HL-60/S4 (cell line): ENCODE measurements around the gene PAK3.

Experiments
- in situ Hi-C: fragments of 300-500 bp; cut with MboI; formaldehyde crosslinking; loops from 2 replicates; pipeline ENCODE4 v1.14.3; 2022; ENCODE audit warnings: low sequenced_read_pairs

PAK3 gene

DNA sequence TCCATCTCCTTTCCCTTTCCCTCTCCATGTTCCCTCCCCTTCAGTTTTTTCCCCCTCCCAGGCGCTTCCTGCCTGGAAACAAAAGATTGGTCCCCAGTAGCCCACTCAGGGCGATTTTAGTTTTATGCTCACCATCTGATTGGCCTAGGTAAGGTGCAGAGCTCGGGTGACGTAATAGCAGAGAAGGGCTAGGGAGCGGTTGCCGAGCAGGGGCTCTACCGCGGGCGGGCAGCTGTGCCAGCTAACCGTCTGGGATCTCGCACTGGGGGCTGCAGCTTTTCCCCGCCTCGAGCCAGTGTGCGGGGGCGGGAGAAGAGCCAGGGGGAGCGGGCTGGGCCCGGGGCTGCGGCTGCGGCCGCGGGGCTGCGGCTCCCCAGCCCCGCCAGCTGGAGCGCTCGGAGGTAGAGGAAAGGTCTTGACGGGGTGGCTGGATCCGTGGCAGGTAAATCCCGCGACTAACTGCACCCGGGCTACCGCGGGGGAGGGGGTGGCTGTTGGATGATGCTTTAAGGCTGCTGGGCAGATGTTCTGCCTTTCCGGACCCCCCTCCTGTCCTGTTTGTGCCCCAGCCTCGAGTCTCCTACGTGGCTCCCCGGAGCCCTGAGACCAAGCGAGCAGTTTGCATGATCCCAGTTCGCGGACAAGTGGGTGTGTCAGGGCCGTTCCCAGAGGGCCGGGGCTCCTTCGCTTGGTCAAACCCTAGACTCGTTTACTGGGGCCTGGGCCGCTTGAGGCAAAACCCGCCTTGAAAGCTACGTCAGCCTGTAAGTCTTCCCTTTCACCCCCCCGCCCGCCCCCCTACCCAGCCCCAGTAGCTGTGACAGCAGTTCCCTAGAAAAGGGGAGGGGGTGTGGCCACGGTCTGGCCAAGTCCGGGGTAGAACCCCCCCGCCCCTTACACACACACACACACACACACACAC, at the start of gene PAK3:
Gene PAK3, plus strand, starts transcription at position 218 of the 922 bp plus-strand sequence. CDS start 26,913 bp downstream, outside the sequence.
- in situ Hi-C loops, result no loop called here

DNA sequence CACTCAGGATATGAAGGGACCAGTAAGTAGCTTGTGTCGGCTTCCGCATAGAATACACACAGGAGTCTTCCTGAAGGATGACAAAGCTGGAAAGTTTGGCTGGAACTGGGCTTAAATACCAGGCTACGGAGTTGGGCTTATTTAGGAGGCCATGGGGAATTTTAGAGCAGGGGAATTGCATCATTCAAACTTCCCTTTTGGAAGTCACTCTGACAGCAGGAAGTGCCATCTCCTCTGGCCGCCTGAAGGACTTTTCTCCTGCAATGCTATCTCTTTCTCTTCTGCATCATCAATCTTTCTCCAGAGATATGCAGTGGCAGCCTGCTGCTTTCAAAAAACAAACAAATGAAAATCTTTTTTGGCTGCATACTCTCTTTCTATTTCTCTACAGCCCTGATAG, 48.4 kb upstream of the PAK3 start:
- in situ Hi-C loops, result no loop called here

DNA sequence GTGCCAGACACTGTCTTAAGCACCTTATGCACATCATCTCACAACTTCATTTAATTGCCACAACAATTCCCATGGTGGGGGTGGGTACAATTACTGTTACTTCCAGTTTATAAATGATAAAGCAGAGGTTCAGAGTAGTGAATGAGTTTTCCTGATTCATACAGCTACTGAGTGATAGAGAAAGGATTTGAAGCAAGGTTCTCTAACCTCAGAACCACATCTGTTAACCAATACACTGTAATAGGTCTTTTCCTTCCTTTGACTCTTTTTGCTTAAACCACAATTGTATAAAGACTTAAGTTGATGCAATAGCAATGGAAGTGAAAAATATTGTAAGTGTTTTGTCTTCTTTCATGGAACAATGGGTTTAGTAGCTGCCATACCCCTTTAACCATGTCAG, 43.5 kb upstream of the PAK3 start:
- in situ Hi-C loops, result no loop called here

DNA sequence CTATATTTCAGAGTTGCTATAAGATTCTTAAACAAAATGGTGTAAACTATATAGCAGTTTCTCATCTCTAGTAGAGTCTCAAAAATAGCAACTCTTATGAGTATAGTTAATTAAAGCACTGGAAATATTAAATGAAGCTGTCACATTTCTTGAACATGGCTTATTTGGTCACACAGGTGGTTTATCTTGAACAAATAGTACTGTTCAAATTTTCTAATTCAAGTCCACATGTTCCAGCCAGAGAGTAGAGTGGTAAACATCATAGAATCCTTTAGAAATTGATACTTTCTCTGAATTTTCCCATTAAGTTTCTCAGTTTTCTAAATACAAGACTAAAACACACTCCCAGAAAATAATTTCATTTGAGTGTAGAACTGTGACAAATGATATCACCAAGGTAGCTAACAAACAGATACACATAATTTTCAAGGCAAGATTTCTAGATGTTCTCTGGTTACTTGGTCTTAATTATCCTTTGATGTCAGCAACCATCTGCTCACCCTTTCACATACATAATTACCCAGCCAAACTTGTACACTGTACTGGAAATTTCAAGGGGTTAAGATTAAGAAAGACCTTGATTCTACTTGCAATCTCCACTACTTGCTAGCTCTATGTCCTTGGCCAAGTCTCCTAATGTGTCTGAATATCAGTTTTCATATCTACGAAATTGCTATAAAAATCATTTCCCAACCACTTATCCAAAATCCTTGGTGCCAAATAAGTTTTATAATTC, 24.3 kb upstream of the PAK3 start:
- in situ Hi-C loops, result no loop called here

DNA sequence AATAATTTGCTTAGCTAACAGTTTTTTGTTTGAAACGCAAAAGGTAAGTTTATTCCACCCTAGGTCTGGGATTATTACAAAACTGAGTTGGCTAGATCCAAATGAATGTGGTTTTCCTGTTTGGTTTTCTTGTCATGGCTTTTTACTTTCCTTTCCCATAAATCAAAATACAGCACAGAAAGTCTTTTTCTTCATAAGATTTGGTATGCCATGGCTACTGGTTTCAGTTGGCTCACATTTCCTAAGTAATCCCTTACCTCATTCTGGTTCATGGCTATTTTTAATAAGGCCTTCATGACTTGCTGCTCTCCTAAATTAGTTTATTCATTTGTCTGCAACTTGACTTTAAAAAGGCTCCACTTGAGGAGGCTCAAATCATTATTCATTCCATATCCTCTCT, 12.9 kb upstream of the PAK3 start:
- in situ Hi-C loops, result no loop called here

DNA sequence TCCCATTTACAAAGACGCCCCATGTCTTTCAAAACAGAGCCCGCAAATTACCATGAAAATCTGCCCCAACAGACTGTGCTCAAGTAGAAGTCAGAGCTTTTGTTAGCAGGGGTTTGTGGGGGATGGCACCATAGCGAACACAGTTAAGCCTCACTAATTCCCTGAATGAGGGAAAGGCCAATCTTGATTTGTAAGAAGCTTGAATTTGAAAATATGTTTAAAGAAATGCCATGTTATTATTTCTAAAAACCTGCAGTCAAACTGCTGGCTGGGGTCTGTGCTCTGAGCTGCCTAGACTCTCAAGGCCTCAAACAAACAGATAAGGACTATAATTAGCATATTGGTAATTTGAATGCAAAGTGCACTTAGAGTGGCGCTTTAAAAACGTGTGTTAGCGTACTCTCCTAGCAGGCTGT, 9.4 kb upstream of the PAK3 start:
- in situ Hi-C loops, result no loop called here

DNA sequence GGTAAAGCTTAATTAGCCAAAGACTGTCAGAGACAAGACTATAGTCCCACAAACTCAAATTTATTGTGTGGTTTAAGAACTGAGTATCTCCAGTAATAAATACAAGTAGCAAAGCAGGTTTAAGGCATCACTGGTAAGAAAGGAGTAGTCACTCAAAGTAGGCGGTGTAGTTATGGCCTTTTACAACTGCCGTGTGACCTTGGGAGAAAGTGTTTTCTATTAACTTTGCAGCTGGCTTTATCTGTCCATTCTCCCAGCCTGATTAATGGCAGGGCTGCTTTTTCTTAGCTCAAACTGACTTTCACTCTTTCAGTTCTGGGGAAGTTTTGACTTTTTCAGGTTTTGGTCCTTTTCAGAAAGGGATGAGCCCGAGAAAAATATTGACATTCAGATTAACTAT, 7.4 kb upstream of the PAK3 start:
- in situ Hi-C loops, result no loop called here

DNA sequence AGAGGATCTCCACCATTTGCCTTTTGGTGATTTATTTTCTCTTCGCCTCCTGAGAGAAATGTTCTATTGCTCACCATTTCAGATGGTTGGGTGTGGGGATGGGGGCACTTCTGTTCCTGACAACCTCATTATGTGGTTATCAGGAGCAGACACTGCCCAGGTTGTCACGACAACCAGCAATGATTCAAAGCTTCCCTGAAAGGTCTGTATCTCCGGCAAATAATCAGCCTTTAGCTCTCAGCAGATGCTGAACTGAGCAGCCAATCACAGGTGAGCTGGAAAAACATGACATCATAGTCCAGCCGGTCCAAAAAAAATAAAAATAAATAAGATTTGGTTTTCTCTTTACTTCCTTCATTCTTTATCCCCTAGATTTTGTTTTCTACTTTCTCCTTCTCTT, 5.5 kb upstream of the PAK3 start:
- in situ Hi-C loops, result no loop called here

DNA sequence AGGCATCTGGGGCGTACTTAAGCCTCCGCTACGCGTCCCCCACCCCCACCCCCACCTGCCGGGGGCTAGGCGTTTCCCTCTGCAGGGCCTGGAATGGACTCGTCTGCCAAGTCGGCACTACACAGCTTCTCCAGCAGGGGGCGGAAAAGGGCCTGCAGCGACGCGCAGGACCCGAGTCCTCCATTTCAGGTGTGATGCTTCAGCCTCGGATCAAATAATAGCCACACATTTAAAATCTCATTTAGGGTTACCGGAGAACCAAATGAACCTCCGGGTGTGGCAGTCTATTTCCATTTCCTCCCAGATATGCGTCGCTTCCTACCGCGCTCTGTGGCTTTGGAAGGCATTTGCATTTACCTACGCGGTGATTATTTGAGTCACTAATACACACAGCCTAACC, 2.9 kb downstream of the PAK3 start:
- in situ Hi-C loops, result no loop called here

DNA sequence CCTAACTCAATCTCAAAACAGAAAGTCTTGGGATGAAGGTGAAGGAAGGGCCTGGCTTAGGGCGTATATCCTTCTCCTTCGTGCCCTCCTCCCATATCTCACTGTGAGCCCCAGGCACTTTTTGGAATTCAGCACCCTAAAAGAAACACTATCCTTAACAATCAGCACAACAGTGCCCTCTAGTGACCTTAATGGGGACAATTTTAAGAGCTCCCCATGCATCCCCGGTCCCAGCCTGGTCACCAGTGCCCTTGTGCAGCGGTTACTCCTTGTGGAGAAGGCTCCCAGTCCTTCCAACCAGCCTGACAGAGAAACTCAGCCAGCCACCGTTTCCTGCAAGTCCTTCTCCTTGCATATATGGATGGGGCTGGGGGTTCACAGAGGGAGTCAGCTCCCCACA, 4.2 kb downstream of the PAK3 start:
- in situ Hi-C loops, result no loop called here

DNA sequence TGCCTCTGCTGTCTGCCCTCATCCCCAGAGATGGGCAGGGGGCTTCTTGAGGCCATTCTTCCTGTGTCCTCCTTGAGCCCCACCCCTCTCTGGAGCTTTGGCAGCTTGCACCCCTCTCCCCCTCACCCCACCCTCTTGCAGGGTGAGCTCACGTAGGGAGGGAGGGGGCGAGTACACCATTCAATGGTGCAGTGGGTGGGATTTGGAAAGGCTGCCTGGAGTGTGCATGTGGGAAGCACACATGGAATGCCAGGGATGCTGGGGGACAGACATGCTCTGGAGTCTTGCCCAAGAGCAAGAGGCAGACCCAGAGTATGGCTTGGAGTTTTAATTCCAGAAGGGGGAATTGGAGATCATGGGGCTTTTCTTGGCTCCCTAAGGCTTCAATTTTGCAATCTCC, 5.6 kb downstream of the PAK3 start:
- in situ Hi-C loops, result no loop called here

DNA sequence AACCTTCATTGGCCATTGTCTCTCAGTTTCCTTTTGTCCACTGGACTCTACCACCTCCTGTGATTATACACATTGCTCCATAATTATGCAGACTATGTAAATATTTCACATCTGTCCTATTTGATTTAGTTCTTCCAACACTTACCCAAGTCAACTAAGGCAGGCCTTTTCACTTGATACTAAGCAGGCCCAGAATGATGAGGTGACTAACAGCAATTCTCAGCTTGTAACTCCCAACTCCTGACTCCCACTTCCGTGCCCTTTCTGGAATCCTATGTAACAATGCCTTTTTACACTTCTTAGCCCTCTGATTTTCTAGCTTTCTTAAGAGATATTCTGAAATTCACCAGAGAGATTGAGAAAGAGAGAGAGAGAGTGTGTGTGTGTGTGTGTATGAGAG, 6.6 kb downstream of the PAK3 start:
- in situ Hi-C loops, result no loop called here

DNA sequence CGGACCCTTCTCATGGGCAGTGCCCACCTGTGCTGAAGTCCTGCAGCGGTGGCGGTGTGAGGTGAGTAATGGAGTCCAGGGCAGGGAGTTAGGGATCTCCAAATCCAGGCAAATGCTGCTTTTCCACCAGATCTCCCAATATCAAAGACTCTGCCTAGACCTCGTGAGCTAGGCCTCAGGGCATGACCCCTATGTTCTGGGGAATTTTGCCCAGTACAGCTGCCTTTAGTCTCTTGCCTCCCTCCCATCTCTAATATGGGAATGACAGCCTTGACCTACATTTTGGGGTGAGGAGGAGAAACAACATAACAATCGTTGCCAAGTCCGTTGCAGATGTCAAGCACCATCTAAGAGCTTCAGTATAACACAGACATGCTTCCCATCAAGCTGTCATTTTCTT, 7.3 kb downstream of the PAK3 start:
- in situ Hi-C loops, result no loop called here

DNA sequence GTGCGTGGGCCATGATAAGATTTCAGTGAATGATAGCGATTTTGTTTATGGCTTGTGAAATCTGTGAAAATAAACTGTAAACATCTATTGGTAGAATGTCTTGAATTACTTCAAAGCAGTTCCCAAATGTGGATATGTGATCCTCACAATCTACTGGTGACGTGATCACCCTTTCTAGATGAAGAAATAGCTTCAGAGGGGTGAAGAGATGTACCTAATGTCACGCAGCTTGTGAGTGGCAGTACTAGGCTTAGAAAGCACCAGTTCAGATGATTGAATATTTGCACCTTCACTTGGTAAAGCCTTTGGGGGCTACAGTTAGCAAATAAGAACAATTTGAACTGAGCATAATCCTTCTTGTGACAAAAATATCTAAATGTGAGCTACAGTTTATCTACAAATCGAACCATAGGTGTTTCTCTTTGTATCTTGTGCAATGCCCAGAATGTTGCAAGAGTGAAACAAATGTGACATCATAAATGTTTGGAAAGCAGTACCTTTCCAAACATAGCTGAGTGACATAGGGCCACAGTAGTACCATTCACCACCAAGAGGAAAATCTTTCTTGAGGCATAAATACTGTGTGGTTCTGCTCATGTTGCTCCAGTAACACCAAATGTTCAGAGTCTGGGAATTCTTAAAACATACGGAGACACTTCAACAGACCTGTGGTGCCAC, 14.2 kb downstream of the PAK3 start:
- in situ Hi-C loops, result no loop called here

DNA sequence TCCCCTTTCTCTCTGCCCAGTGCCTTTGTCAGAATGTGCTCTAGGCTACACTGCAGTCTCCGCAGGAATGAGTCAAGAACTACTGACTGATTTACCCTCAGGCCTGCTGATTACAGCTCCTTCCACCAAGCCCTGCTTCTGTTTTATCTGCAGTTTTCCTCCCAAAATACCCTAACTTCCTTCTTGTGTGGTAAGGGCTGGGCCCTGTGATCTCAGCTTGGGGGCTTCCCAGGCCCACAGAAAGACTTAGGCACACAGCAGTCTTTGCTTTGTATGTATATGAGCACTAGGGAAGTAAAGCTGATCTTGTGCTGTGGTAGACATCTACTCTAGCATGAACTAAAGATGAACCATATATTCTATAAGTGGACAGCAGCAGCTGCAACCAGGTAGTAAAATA, 18.8 kb downstream of the PAK3 start:
- in situ Hi-C loops, result no loop called here

DNA sequence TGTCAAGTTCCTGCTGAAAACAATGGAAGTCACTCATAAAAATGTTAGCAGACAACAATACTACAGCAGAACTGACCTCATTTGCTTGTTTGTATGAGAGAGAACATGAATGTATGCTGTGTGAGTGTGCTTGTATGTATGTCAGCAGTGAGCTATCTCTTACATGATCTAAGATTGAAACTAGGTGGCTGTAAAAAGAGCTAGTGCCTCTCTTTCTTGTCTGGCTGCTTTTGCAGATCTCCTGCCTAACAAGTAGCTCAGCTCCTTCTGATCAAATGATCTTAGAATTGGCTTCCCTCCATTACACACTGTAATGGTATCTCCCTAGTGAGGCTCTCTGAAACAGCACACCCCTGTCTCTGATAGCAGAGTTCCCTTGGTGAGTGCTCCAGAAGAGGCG, 20.7 kb downstream of the PAK3 start:
- in situ Hi-C loops, result no loop called here

DNA sequence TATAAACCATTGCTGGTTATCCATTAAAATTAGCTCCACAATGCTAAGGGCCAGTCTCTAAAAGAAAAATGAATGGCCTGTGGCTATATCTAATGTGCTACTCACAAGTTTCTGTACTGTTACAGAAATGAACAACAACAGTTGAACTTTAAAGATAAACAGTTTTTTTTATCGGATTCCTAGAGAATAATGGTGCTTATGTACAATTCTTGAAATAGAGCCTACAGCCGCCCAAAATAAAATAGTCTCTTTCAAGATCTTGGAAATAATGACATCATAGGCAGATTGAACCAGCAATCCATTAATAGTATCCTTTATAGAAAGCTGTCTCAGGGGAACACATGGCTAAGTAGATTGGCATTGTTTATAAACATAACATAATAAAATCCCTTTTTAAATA, 23.4 kb downstream of the PAK3 start:
- in situ Hi-C loops, result no loop called here

DNA sequence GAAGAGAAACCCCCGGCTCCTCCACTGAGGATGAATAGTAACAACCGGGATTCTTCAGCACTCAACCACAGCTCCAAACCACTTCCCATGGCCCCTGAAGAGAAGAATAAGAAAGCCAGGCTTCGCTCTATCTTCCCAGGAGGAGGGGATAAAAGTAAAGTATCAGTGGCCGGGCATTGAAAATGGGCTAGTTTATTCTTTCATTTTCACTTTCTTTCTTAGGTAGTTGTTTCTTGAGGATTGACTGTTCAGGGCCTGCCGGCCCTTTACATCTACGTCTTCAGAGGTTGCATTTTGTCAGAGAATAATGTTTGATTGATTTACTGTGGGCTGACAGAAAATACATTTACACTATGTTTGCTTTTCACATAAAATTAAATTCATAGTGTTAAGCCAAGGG, 27.1 kb downstream of the PAK3 start:
- in situ Hi-C loops, result no loop called here

DNA sequence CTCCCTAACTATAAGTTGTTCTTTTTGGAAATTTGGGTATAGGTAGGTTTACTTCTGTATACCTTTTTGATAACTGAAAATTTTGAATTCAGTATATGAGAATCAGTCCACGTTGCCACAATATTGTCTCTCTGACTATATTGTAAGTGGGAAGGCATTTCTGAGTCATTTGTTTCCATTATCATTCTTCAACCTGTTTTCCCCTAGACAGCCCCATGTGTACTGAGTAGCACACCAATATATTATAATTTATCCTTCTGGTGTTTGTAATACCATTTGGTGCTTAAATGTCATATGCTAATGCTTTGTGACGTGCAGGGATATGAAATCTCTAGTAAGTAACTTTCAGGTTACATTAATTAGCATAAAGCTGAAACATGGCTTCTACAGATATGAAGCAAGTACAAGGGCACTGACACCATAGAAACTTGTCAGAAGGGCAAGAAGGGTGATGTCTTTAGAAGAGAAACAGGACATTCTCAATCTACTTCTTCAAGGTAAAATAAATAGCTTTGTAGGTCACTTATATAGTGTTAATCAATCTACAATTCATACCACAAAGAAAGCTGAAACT, 27.7 kb downstream of the PAK3 start:
- in situ Hi-C loops, result no loop called here

DNA sequence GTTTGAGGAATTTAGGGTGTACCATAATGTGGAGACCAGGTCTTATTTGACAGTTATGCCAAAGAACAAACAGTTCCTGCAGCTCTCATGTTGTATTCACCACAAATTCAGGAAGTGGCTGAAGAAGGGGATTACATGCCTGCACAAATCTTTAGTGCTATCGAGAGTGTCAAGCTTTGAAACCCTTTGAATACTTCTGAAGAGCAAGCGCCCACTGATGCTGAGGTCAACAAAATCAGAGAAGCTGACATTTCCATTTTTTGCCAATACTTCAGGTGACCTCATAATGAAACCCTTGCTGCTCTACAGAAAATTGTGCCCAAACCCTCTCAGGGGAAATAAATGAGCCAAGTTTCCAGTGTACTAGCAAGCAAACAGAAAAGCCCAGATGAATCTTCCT, 28.4 kb downstream of the PAK3 start:
- in situ Hi-C loops, result no loop called here

DNA sequence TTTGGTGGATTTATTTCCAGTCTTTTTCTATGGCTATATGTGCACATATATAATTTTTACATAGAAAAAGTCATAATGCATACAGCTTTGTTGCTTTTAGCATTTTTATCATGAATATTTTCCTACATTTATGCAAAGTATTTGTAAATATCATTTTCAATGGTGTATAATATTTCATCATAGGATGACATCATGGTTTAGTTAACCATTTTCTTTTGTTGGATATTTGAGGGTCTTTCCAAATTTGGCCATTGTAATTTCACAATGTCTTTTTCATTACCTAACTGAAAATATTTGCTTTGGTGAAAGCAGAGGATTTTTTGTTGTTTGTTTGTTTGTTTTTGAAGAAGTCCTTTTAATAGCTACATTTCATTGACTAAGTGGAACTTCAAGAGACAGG, 31.0 kb downstream of the PAK3 start:
- in situ Hi-C loops, result no loop called here
